Ascending aorta (tissue), 2 donors: ENCODE results near the gene CCDC86. TPM values are rescaled to one million over a fixed set of nuclear protein-coding genes. Genes with fewer than 3 reads are reported as not detected.

Source experiments
- DNase-seq, 2 donors: peaks; one replicate each; pipeline ENCODE4 v3.0.0-alpha.2; 2019; ENCODE audit warnings: low spot score in 2 of 2
- H3K27ac ChIP-seq, 2 donors: fragments of 200-600 bp; sonication (generic); one replicate each; pipeline ENCODE4 v1.5.1; 2016 to 2017; ENCODE audit warnings: mild to moderate bottlenecking in 1 of 2
- H3K27me3 ChIP-seq: fragments of 200-600 bp; sonication (generic); one replicate; pipeline ENCODE4 v1.5.1; 2017
- H3K36me3 ChIP-seq, 2 donors: fragments of 200-600 bp; sonication (generic); one replicate each; pipeline ENCODE4 v1.5.1; 2016
- H3K4me1 ChIP-seq, 2 donors: fragments of 200-600 bp; sonication (generic); one replicate each; pipeline ENCODE4 v1.5.1; 2016 to 2017; ENCODE audit warnings: mild to moderate bottlenecking in 1 of 2
- H3K4me3 ChIP-seq, 2 donors: fragments of 200-600 bp; sonication (generic); one replicate each; pipeline ENCODE4 v1.5.1; 2016 to 2017; ENCODE audit warnings: mild to moderate bottlenecking in 1 of 2
- H3K9me3 ChIP-seq, 2 donors: fragments of 200-600 bp; sonication (generic); one replicate each; pipeline ENCODE4 v1.5.1; 2016
- CTCF ChIP-seq, 3 experiments: fragments of 200-600 bp in 2 of 3; fragments of 450-650 bp in 1 of 3; sonication (generic) in 2 of 3; IDR thresholded peaks; one replicate each; pipeline ENCODE4 v1.5.1; 2016 to 2019; ENCODE audit warnings: antibody characterized with exemption in 3 of 3, mild to moderate bottlenecking in 1 of 3, moderate library complexity in 1 of 3
- intact Hi-C: fragments of 100-400 bp; cut with DNase I; formaldehyde crosslinking; loops from one replicate; pipeline ENCODE4 v1.15.1; 2023
- total RNA-seq: library from RNA; depleted of rRNA; stranded (reverse); fragments of >200 nt; gene quantifications from one replicate; pipeline ENCODE4 v1.1.0, GENCODE V29; 2016

Gene CCDC86
- total RNA-seq, 1 donor from 2014 or later = 16.0 TPM

DNA sequence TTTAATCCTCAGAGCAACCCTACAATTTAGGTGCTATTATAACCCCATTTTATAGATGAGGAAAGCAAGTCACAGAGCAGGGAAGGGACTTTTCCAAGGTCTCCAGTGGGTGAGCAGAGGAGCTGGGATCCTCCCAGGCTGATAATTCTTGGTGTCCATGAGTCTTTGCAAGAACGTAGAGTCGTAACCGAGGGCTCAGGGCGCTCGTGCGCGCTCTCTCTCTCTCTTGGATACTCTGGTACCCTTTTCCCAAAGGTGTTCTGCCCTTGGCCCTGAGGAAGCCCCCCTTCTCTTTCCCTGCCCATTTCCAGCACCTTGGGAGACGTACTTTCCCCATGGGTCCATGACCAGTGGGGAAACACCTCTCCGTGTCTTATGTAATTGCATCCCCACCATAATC lies 20.3 kb downstream of the CCDC86 start:
- intact Hi-C loops = no loop called here
- H3K27ac ChIP-seq = no peak overlapping the region
- no peaks in the 10 kb centered on the region for H3K27me3 ChIP-seq
- no peak overlapping the region for H3K4me3 ChIP-seq
- no peak for TF ChIP-seq CTCF (IDR thresholded peaks at IDR 0.05)
- DNase-seq = peak in 1 of 2 donors; percentile 15
- H3K36me3 ChIP-seq = no peaks in the 10 kb centered on the region
- no peaks in the 10 kb centered on the region for H3K4me1 ChIP-seq
- no peaks in the 10 kb centered on the region for H3K9me3 ChIP-seq

- no peaks in the 10 kb centered on the region for H3K4me1 ChIP-seq
- TF ChIP-seq CTCF (IDR thresholded peaks at IDR 0.05) = no peak
- no peaks in the 10 kb centered on the region for H3K36me3 ChIP-seq
- H3K27ac ChIP-seq = no peak overlapping the region
- no peaks in the 10 kb centered on the region for H3K27me3 ChIP-seq
- intact Hi-C loops = no loop called here
- peak in 1 of 2 donors; percentile 25 for DNase-seq
- no peak overlapping the region for H3K4me3 ChIP-seq
- no peaks in the 10 kb centered on the region for H3K9me3 ChIP-seq
Measured at GRCh38 chr11:60863550-60864521, 21.9 kb downstream of the CCDC86 start.

- no peaks in the 10 kb centered on the region for H3K27me3 ChIP-seq
- DNase-seq = peak in 1 of 2 donors; percentile 37
- H3K4me1 ChIP-seq = no peaks in the 10 kb centered on the region
- H3K36me3 ChIP-seq = no peaks in the 10 kb centered on the region
- no peak overlapping the region for H3K4me3 ChIP-seq
- no peak overlapping the region for H3K27ac ChIP-seq
- no peak for TF ChIP-seq CTCF (IDR thresholded peaks at IDR 0.05)
- H3K9me3 ChIP-seq = no peaks in the 10 kb centered on the region
- intact Hi-C loops = no loop called here
Measured at GRCh38 chr11:60864856-60865513, 23.1 kb downstream of the CCDC86 start.

DNA sequence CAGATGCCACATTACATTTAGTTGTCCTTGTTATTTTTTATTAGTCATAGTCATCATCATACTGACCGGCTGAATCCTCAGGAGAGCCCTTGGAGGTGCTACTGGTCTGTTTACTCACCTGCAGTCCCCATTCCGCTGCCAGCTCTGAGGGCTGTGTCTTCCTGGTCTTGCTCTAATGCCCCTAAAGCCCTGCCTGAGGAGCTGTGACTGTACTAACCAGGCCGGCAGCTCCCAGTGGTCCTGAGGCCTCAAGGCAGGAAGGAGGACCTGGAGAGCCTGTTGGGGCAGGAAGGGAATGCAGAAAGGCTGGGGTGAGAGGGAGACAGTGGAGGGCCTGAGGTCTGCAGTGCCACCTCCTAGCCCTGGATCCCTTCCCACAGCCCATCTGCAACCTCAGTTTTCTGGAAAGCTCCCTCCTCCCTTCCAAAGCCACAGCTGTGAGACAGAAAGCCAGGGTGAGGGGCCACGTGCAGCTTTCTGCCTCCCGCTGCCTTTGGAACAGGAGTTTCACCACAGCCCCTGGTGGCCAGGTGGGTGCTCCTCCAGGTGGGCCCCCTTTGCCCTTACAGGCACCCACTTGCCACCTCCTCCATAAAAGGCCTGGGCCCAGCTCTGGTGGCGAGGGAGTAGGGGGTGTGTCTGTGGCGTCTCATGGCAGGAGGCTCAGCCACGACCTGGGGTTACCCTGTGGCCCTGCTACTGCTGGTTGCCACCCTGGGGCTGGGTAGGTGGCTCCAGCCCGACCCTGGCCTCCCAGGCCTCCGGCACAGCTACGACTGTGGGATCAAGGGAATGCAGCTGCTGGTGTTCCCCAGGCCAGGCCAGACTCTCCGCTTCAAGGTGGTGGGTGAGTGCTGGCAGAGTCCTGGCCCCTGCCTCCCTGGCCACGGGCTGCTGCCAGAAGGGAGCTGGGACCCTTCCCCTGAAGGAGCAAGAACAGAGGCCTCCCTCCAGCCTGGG lies 25.3 kb downstream of the CCDC86 start, which contains the start of gene ZP1:
TSS of gene ZP1 (plus strand) at position 632 of the 960 bp plus-strand sequence. CDS start at position 652, 20 bp downstream.
- no peak for TF ChIP-seq CTCF (IDR thresholded peaks at IDR 0.05)
- peak in 1 of 2 donors; percentile 40 for DNase-seq
- Histone ChIP-seq H3K9me3 (no peaks in the 10 kb centered on the region), H3K36me3 (no peaks in the 10 kb centered on the region), H3K4me3 (no peak within 1 kb of the TSS), H3K4me1 (no peaks in the 10 kb centered on the region), H3K27ac (no peak within 1 kb of the TSS), H3K27me3 (no peaks in the 10 kb centered on the region)
- intact Hi-C loops = no loop called here
